Measurements from ENCODE around the gene SAFB.

GRCh38 chr19:5676772-5677105 is 53.9 kb downstream of the SAFB start:
- TF ChIP-seq CTCF (IDR thresholded peaks at IDR 0.05) (no peak), POLR2AphosphoS5 (IDR thresholded peaks at IDR 0.05; ENCODE audit: low read depth, low read length) (no peak), TAF1 (IDR thresholded peaks at IDR 0.05; ENCODE audit: borderline replicate concordance, low read depth, low read length) (no peak), EZH2phosphoT487 (IDR thresholded peaks at IDR 0.05; ENCODE audit: borderline replicate concordance, low read depth) (no peak), USF2 (IDR thresholded peaks at IDR 0.05; ENCODE audit: borderline replicate concordance, low read depth, low read length) (no peak)
